Mucosa of stomach (tissue), 1 donor: ENCODE measurements around the gene GP1BB.

Experiments
- H3K27me3 ChIP-seq: one replicate; pipeline ENCODE4 v1.7.0; 2013; ENCODE audit warnings: mild to moderate bottlenecking, low read length; ENCODE audit not compliant: control insufficient read depth, insufficient read depth
- H3K36me3 ChIP-seq: one replicate; pipeline ENCODE4 v1.7.0; 2013; ENCODE audit warnings: low read length; ENCODE audit not compliant: control insufficient read depth, insufficient read depth
- H3K4me1 ChIP-seq: one replicate; pipeline ENCODE4 v1.7.0; 2013; ENCODE audit warnings: mild to moderate bottlenecking, low read length; ENCODE audit not compliant: control insufficient read depth, insufficient read depth
- H3K4me3 ChIP-seq: one replicate; pipeline ENCODE4 v1.7.0; 2013; ENCODE audit warnings: low read length
- H3K9ac ChIP-seq: one replicate; pipeline ENCODE4 v1.7.0; 2013; ENCODE audit warnings: mild to moderate bottlenecking, low read length, moderate library complexity
- H3K9me3 ChIP-seq: one replicate; pipeline ENCODE4 v1.7.0; 2013; ENCODE audit warnings: mild to moderate bottlenecking, low read length, moderate library complexity; ENCODE audit not compliant: control insufficient read depth
- donor health status: Pancreatic carcinoma.

GP1BB gene

GRCh38 chr22:19710020-19710768, 13.1 kb upstream of the GP1BB start:
- Histone ChIP-seq H3K36me3 (no peaks in the 10 kb centered on the region), H3K9ac (no peak overlapping the region), H3K4me3 (no peak overlapping the region), H3K9me3 (no peaks in the 10 kb centered on the region), H3K27me3 (peaks cover 19% of the 10 kb centered on the region), H3K4me1 (peaks cover 9% of the 10 kb centered on the region)

- peaks cover 19% of the 10 kb centered on the region for H3K27me3 ChIP-seq
Observed at GRCh38 chr22:19710769-19711106, 12.6 kb upstream of the GP1BB start.

GRCh38 chr22:19713245-19713644, 10.1 kb upstream of the GP1BB start:
- Histone ChIP-seq H3K27me3 (peaks cover 28% of the 10 kb centered on the region), H3K4me1 (peaks cover 10% of the 10 kb centered on the region), H3K4me3 (no peak overlapping the region), H3K36me3 (no peaks in the 10 kb centered on the region), H3K9ac (no peak overlapping the region), H3K9me3 (no peaks in the 10 kb centered on the region)

More at GRCh38 chr22:19710769-19711106, 12.6 kb upstream of the GP1BB start:
- peaks cover 10% of the 10 kb centered on the region for H3K4me1 ChIP-seq
- H3K4me3 ChIP-seq = no peak overlapping the region
- no peak overlapping the region for H3K9ac ChIP-seq
- H3K9me3 ChIP-seq = no peaks in the 10 kb centered on the region
- no peaks in the 10 kb centered on the region for H3K36me3 ChIP-seq

- Histone ChIP-seq H3K36me3 (no peaks in the 10 kb centered on the region), H3K9me3 (no peaks in the 10 kb centered on the region), H3K4me1 (peaks cover 13% of the 10 kb centered on the region), H3K9ac (peak overlapping the region; percentile 28), H3K4me3 (no peak overlapping the region), H3K27me3 (peaks cover 33% of the 10 kb centered on the region)
Observed at GRCh38 chr22:19713650-19714311, 9.6 kb upstream of the GP1BB start.

- no peaks in the 10 kb centered on the region for H3K9me3 ChIP-seq
- H3K4me1 ChIP-seq = peaks cover 13% of the 10 kb centered on the region
- no peak within 1 kb of the TSS for H3K4me3 ChIP-seq
- peak within 1 kb of the TSS; percentile 28 for H3K9ac ChIP-seq
- no peaks in the 10 kb centered on the region for H3K36me3 ChIP-seq
- peaks cover 41% of the 10 kb centered on the region for H3K27me3 ChIP-seq
Observed at GRCh38 chr22:19714312-19715187, 8.8 kb upstream of the GP1BB start, which contains the start of gene SEPTIN5. Gene SEPTIN5, plus strand, starts transcription at chr22:19714503. Its CDS starts 86 bp downstream, at chr22:19714589.

GRCh38 chr22:19715188-19715930, 8.0 kb upstream of the GP1BB start:
- no peak overlapping the region for H3K4me3 ChIP-seq
- peaks cover 13% of the 10 kb centered on the region for H3K4me1 ChIP-seq
- H3K9ac ChIP-seq = no peak overlapping the region

GRCh38 chr22:19716041-19716828, 7.1 kb upstream of the GP1BB start:
- Histone ChIP-seq H3K9ac (no peak overlapping the region), H3K27me3 (peaks cover 58% of the 10 kb centered on the region), H3K4me3 (no peak overlapping the region), H3K36me3 (no peaks in the 10 kb centered on the region), H3K9me3 (no peaks in the 10 kb centered on the region), H3K4me1 (peaks cover 13% of the 10 kb centered on the region)

More at GRCh38 chr22:19715188-19715930, 8.0 kb upstream of the GP1BB start:
- no peaks in the 10 kb centered on the region for H3K36me3 ChIP-seq
- H3K27me3 ChIP-seq = peaks cover 49% of the 10 kb centered on the region
- H3K9me3 ChIP-seq = no peaks in the 10 kb centered on the region

- Histone ChIP-seq H3K9ac (no peak overlapping the region), H3K9me3 (no peaks in the 10 kb centered on the region), H3K36me3 (no peaks in the 10 kb centered on the region), H3K4me3 (no peak overlapping the region), H3K27me3 (peaks cover 63% of the 10 kb centered on the region), H3K4me1 (peaks cover 13% of the 10 kb centered on the region)
Observed at GRCh38 chr22:19716829-19717105, 6.6 kb upstream of the GP1BB start.

- Histone ChIP-seq H3K36me3 (no peaks in the 10 kb centered on the region), H3K4me3 (no peak overlapping the region), H3K9me3 (no peaks in the 10 kb centered on the region), H3K4me1 (peaks cover 13% of the 10 kb centered on the region), H3K9ac (no peak overlapping the region), H3K27me3 (peaks cover 67% of the 10 kb centered on the region)
Observed at GRCh38 chr22:19717181-19717580, 6.2 kb upstream of the GP1BB start.

- Histone ChIP-seq H3K9me3 (no peaks in the 10 kb centered on the region), H3K27me3 (peaks cover 74% of the 10 kb centered on the region), H3K4me3 (peak overlapping the region; percentile 2), H3K9ac (peak overlapping the region; percentile 39), H3K4me1 (peaks cover 19% of the 10 kb centered on the region), H3K36me3 (no peaks in the 10 kb centered on the region)
Observed at GRCh38 chr22:19717691-19718455, 5.5 kb upstream of the GP1BB start.
